Peyer's patch (tissue), 4 donors: ENCODE data around the gene CACNA2D4. TPM values are rescaled to one million over a fixed set of nuclear protein-coding genes. Genes with fewer than 3 reads are reported as not detected.

Experiments
- DNase-seq, 3 donors: peaks; one replicate each; pipeline ENCODE4 v3.0.0-alpha.2; 2017 to 2019
- H3K27ac ChIP-seq, 4 donors: fragments of 200-600 bp; sonication (generic); one replicate each; pipeline ENCODE4 v1.5.1; 2016 to 2019
- H3K27me3 ChIP-seq, 2 donors: fragments of 200-600 bp; sonication (generic); one replicate each; pipeline ENCODE4 v1.5.1; 2019
- H3K36me3 ChIP-seq, 3 donors: fragments of 200-600 bp; sonication (generic); one replicate each; pipeline ENCODE4 v1.5.1; 2016 to 2019
- H3K4me1 ChIP-seq, 4 donors: fragments of 200-600 bp; sonication (generic); one replicate each; pipeline ENCODE4 v1.5.1; 2016 to 2019
- H3K4me3 ChIP-seq, 4 donors: fragments of 200-600 bp; sonication (generic); 1 replicate in 3 of 4; 2 replicates in 1 of 4; pipeline ENCODE4 v1.5.1; 2016 to 2019; ENCODE audit warnings: mild to moderate bottlenecking in 1 of 4
- H3K9me3 ChIP-seq, 4 donors: fragments of 200-600 bp; sonication (generic); one replicate each; pipeline ENCODE4 v1.5.1; 2016 to 2019; ENCODE audit warnings: mild to moderate bottlenecking in 1 of 4
- CTCF ChIP-seq, 6 experiments: fragments of 450-650 bp in 4 of 6; fragments of 200-600 bp in 2 of 6; sonication (generic) in 1 of 6; IDR thresholded peaks; one replicate each; pipeline ENCODE4 v1.5.1; 2017 to 2019; ENCODE audit warnings: antibody characterized with exemption in 6 of 6, mild to moderate bottlenecking in 3 of 6, moderate library complexity in 1 of 6
- POLR2A ChIP-seq, 2 donors: fragments of 450-650 bp; IDR thresholded peaks; one replicate each; pipeline ENCODE4 v1.5.1; 2017; ENCODE audit warnings: antibody characterized with exemption in 2 of 2, mild to moderate bottlenecking in 2 of 2, moderate library complexity in 2 of 2
- total RNA-seq, 4 donors: library from RNA; depleted of rRNA; stranded (reverse); fragments of >200 nt; gene quantifications; one replicate each; pipeline ENCODE4 v1.1.0, GENCODE V29; 2016

The CACNA2D4 gene
- total RNA-seq, 4 donors from 2014 or later: 9.5 to 19.3 (median 12.3) TPM

GRCh38 chr12:1910468-1910867 is 8.0 kb downstream of the CACNA2D4 start:
- Histone ChIP-seq H3K27me3 (peaks cover 0 to 5% of the 10 kb centered on the region in 2 donors), H3K4me1 (no peaks in the 10 kb centered on the region), H3K4me3 (no peak overlapping the region), H3K27ac (no peak overlapping the region), H3K36me3 (no peaks in the 10 kb centered on the region), H3K9me3 (no peaks in the 10 kb centered on the region)
- DNase-seq: no peak
- no peak for TF ChIP-seq CTCF (IDR thresholded peaks at IDR 0.05)
- no peak for TF ChIP-seq POLR2A (IDR thresholded peaks at IDR 0.05)

DNA sequence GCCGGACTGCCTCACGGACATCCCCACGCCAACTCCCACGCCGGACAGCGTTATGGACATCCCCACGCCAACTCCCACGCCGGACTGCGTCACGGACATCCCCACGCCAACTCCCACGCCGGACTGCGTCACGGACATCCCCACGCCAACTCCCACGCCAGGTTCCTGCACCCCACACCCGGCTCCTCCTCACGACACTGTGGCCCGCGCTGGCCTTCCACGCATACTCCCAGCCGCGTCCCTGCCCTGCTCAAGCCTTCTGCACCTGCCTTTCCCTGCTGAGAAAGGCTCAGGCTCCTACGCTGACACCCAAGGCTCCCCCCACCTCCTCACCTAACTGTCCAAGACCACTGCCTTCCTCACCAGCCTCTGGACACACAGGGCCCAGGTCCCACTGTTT is 9.7 kb downstream of the CACNA2D4 start:
- no peak overlapping the region for H3K4me3 ChIP-seq
- H3K27ac ChIP-seq: no peak overlapping the region
- H3K4me1 ChIP-seq: no peaks in the 10 kb centered on the region
- no peak for DNase-seq
- H3K27me3 ChIP-seq: peaks cover 0 to 5% of the 10 kb centered on the region in 2 donors
- TF ChIP-seq POLR2A (IDR thresholded peaks at IDR 0.05) (no peak), CTCF (IDR thresholded peaks at IDR 0.05) (no peak)
- H3K36me3 ChIP-seq: no peaks in the 10 kb centered on the region
- peaks cover 0 to 9% (median under 1%) of the 10 kb centered on the region in 4 donors for H3K9me3 ChIP-seq

GRCh38 chr12:1907652-1908611 is 10.5 kb downstream of the CACNA2D4 start:
- Histone ChIP-seq H3K27ac (no peak overlapping the region), H3K36me3 (no peaks in the 10 kb centered on the region), H3K4me1 (no peaks in the 10 kb centered on the region), H3K4me3 (peak overlapping the region in 3 of 4 donors; percentile 5 to 21 (median 6)), H3K9me3 (peaks cover 0 to 9% (median 2%) of the 10 kb centered on the region in 4 donors), H3K27me3 (peaks cover 0 to 5% of the 10 kb centered on the region in 2 donors)
- TF ChIP-seq POLR2A (IDR thresholded peaks at IDR 0.05) (no peak), CTCF (IDR thresholded peaks at IDR 0.05) (no peak)
- DNase-seq: peak in 2 of 3 donors; percentile 45 to 69

DNA sequence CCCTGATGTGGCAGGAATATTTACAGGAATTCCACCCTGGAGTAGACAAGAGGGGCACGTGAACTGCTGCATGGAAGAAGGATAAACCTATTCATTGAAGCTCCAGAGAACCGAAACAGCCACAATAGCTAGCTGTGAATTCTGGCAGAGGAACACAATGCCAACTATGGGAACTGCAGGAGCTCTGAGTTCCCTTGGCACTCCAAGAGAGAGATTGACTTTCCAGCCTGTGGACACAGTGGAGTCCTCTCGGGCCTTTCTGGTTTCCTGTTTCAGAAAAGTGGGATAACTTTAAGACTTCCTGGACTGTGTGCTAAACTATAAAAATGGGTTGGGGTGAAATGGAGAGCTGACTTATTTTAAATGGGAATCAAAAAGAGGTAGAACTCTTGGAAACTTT is 11.9 kb downstream of the CACNA2D4 start:
- Histone ChIP-seq H3K4me1 (no peaks in the 10 kb centered on the region), H3K27ac (no peak overlapping the region), H3K27me3 (peaks cover 0 to 5% of the 10 kb centered on the region in 2 donors), H3K4me3 (no peak overlapping the region), H3K36me3 (no peaks in the 10 kb centered on the region), H3K9me3 (peaks cover 0 to 9% (median 2%) of the 10 kb centered on the region in 4 donors)
- TF ChIP-seq POLR2A (IDR thresholded peaks at IDR 0.05) (no peak), CTCF (IDR thresholded peaks at IDR 0.05) (no peak)
- DNase-seq: no peak

DNA sequence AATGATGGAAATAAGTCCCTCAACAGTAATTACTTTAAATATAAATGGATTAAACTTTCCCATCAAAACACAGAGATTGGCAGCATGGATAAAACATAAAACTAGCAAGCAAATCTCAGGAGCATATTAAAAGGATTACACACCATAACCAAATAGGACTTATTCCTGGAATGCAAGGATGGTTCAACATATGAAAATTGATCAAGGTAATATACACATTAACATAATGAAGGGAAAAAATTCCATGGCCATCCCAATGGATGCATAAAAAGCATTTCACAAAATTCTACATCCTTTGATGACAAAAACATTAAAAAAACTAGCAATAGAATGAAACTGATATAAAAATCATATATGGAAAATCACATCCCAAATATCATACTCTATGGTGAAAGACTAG is 13.6 kb downstream of the CACNA2D4 start:
- Histone ChIP-seq H3K4me3 (no peak overlapping the region), H3K27me3 (peaks cover 0 to 5% of the 10 kb centered on the region in 2 donors), H3K4me1 (no peaks in the 10 kb centered on the region), H3K36me3 (no peaks in the 10 kb centered on the region), H3K27ac (no peak overlapping the region), H3K9me3 (peaks cover 0 to 9% (median 2%) of the 10 kb centered on the region in 4 donors)
- no peak for TF ChIP-seq POLR2A (IDR thresholded peaks at IDR 0.05)
- TF ChIP-seq CTCF (IDR thresholded peaks at IDR 0.05): no peak
- DNase-seq: no peak
